IMR-90 (cell line): ENCODE results near the gene UGT1A10. TPM values are rescaled to one million over a fixed set of nuclear protein-coding genes. Genes with fewer than 3 reads are reported as not detected.

Source experiments
- ATAC-seq: fragments of 200-7000 bp; cut with Tn5 transposase; 2 replicates; pipeline ENCODE4 v1.9.1; 2020; ENCODE audit warnings: low read depth, mild to moderate bottlenecking, moderate library complexity
- BruUV-seq: library from RNA; stranded (reverse); fragments of 400-500 nt; replicated peaks from 2 replicates; lab custom pipeline; 2021; lab: Mats Ljungman, UMichigan
- CTCF ChIA-PET: fragments of 300-600 bp; formaldehyde crosslinking; extraction: SDS; loops from one replicate; lab custom pipeline; 2021; ENCODE audit warnings: antibody characterized with exemption; lab: Yijun Ruan, JAX
- POLR2A ChIA-PET: fragments of 300-600 bp; sonication (Branson Sonifier 250); formaldehyde crosslinking; loops from one replicate; lab custom pipeline; 2022; ENCODE audit warnings: antibody characterized with exemption; ENCODE audit not compliant: unreplicated experiment; lab: Charles Lee
- DNase-seq: peaks from one replicate; pipeline ENCODE4 v3.0.0; 2013
- H2AFZ ChIP-seq: replicated peaks from 2 replicates; pipeline ENCODE3; 2013; ENCODE audit warnings: low read length, mild to moderate bottlenecking; ENCODE audit not compliant: poor library complexity
- H2AK5ac ChIP-seq: 2 replicates; pipeline ENCODE4 v1.6.1; 2013; ENCODE audit warnings: low read depth, low read length, inconsistent platforms
- H2AK9ac ChIP-seq: replicated peaks from 2 replicates; pipeline ENCODE3; 2013; ENCODE audit warnings: mild to moderate bottlenecking, low read depth, low read length, moderate library complexity; ENCODE audit not compliant: poor library complexity
- H2BK120ac ChIP-seq: 2 replicates; pipeline ENCODE4 v1.6.1; 2013; ENCODE audit warnings: low read depth, low read length, inconsistent platforms
- H2BK15ac ChIP-seq: 3 replicates; pipeline ENCODE4 v1.6.1; 2013; ENCODE audit warnings: low read depth, low read length, inconsistent platforms
- H2BK20ac ChIP-seq: 2 replicates; pipeline ENCODE4 v1.6.1; 2013; ENCODE audit warnings: low read depth, mild to moderate bottlenecking, inconsistent platforms, low read length, moderate library complexity
- H2BK5ac ChIP-seq: 2 replicates; pipeline ENCODE4 v1.6.1; 2013; ENCODE audit warnings: mild to moderate bottlenecking, low read depth, low read length, inconsistent platforms; ENCODE audit not compliant: poor library complexity, severe bottlenecking
- H3K14ac ChIP-seq: replicated peaks from 2 replicates; pipeline ENCODE4 v1.6.1; 2013; ENCODE audit warnings: low read depth, low read length, inconsistent platforms
- H3K18ac ChIP-seq: 2 replicates; pipeline ENCODE4 v1.6.1; 2013; ENCODE audit warnings: low read depth, low read length, control low read depth
- H3K23ac ChIP-seq: 2 replicates; pipeline ENCODE4 v1.6.1; 2013; ENCODE audit warnings: low read depth, low read length, inconsistent platforms
- H3K27ac ChIP-seq: 2 replicates; pipeline ENCODE4 v1.5.1; 2013; ENCODE audit warnings: mild to moderate bottlenecking, control low read depth, low read length; ENCODE audit not compliant: insufficient read depth
- H3K27me3 ChIP-seq: 2 replicates; pipeline ENCODE4 v1.6.1; 2013; ENCODE audit warnings: low read length; ENCODE audit not compliant: control insufficient read depth, insufficient read depth
- H3K36me3 ChIP-seq: 2 replicates; pipeline ENCODE4 v1.6.1; 2013; ENCODE audit warnings: low read length, mixed read lengths; ENCODE audit not compliant: control insufficient read depth, insufficient read depth
- H3K4ac ChIP-seq: 2 replicates; pipeline ENCODE4 v1.6.1; 2013; ENCODE audit warnings: low read depth, low read length, inconsistent platforms
- H3K4me1 ChIP-seq: 2 replicates; pipeline ENCODE4 v1.6.1; 2013; ENCODE audit warnings: low read length, mixed read lengths; ENCODE audit not compliant: control insufficient read depth, insufficient read depth
- H3K4me2 ChIP-seq: 2 replicates; pipeline ENCODE4 v1.6.1; 2013; ENCODE audit warnings: low read depth, mild to moderate bottlenecking, control low read depth, low read length, moderate library complexity
- H3K4me3 ChIP-seq: 2 replicates; pipeline ENCODE4 v1.5.1; 2013; ENCODE audit warnings: low read depth, mild to moderate bottlenecking, control low read depth, low read length, moderate library complexity; ENCODE audit not compliant: insufficient read depth
- H3K56ac ChIP-seq: 2 replicates; pipeline ENCODE4 v1.6.1; 2013; ENCODE audit warnings: low read length, inconsistent platforms; ENCODE audit not compliant: insufficient read depth; ENCODE audit errors: extremely low read depth
- H3K79me1 ChIP-seq, 2 experiments: 2 replicates each; pipeline ENCODE4 v1.6.1; 2013; ENCODE audit warnings: low read length in 2 of 2, inconsistent platforms in 1 of 2, low read depth in 1 of 2
- H3K9ac ChIP-seq: 2 replicates; pipeline ENCODE4 v1.6.1; 2013; ENCODE audit warnings: low read depth, low read length, control low read depth
- H3K9me1 ChIP-seq: 2 replicates; pipeline ENCODE4 v1.6.1; 2013; ENCODE audit warnings: low read length, inconsistent platforms; ENCODE audit not compliant: insufficient read depth
- H3K9me3 ChIP-seq: 2 replicates; pipeline ENCODE4 v1.6.1; 2013; ENCODE audit warnings: low read length; ENCODE audit not compliant: control insufficient read depth, insufficient read depth
- H4K20me1 ChIP-seq: 2 replicates; pipeline ENCODE4 v1.6.1; 2013; ENCODE audit warnings: low read length, inconsistent platforms; ENCODE audit not compliant: insufficient read depth
- H4K5ac ChIP-seq: 2 replicates; pipeline ENCODE4 v1.6.1; 2013; ENCODE audit warnings: mild to moderate bottlenecking, low read depth, low read length, control low read depth
- H4K8ac ChIP-seq, 2 experiments: 2 replicates each; pipeline ENCODE4 v1.6.1; 2013; ENCODE audit warnings: low read depth in 2 of 2, low read length in 2 of 2, control low read depth in 1 of 2, inconsistent platforms in 1 of 2
- H4K91ac ChIP-seq: 2 replicates; pipeline ENCODE4 v1.6.1; 2013; ENCODE audit warnings: low read depth, low read length, inconsistent platforms; ENCODE audit not compliant: insufficient read depth
- ELK1 ChIP-seq: fragments of 150-350 bp; IDR thresholded peaks from 2 replicates; pipeline ENCODE4 v1.6.1; 2016; ENCODE audit warnings: low read depth, mild to moderate bottlenecking, low read length, moderate library complexity, borderline replicate concordance
- NFE2L2 ChIP-seq: fragments of 150-350 bp; IDR thresholded peaks from 2 replicates; pipeline ENCODE4 v1.6.1; 2016; ENCODE audit warnings: low read depth, mild to moderate bottlenecking, low read length
- WGBS, 2 experiments: methylation state at CpG; one replicate each; pipeline versions ENCODE4 v1.1.5 to v1.1.7; 2013; ENCODE audit warnings: missing lambda C conversion rate in 2 of 2; ENCODE audit not compliant: insufficient read length in 1 of 2; ENCODE audit errors: extremely low coverage in 2 of 2; 5-methylcytosine and 5-hydroxymethylcytosine counted together
- dilution Hi-C: fragments of 300-500 bp; cut with HindIII; formaldehyde crosslinking; loops from one replicate; pipeline ENCODE4 v1.14.3; 2018; ENCODE audit warnings: low sequenced_read_pairs; ENCODE audit not compliant: unreplicated experiment
- in situ Hi-C: fragments of 300-500 bp; cut with MboI; formaldehyde crosslinking; loops from 3 replicates; pipeline ENCODE4 v1.14.3; 2019; ENCODE audit warnings: low sequenced_read_pairs, inconsistent platforms, mixed read lengths
- intact Hi-C: fragments of 100-400 bp; cut with micrococcal nuclease; formaldehyde crosslinking; loops from 2 replicates; pipeline ENCODE4 v1.10.0; 2022
- polyA plus RNA-seq, 3 experiments: library from polyadenylated mRNA; depleted of rRNA; stranded (reverse); fragments of >200 nt; gene quantifications; 2 replicates each; pipeline ENCODE4 v1.2.3, GENCODE V29; 2012; ENCODE audit warnings: low replicate concordance in 1 of 3
- total RNA-seq: library from RNA; depleted of rRNA; stranded (reverse); fragments of >200 nt; gene quantifications from 2 replicates; pipeline ENCODE4 v1.2.3, GENCODE V29; 2012

UGT1A10 gene
- total and polyA plus RNA-seq, 2 of the 4 experiments (the other 2 are of a cell fraction), result not detected

GRCh38 chr2:233792720-233793119 is 156.5 kb downstream of the UGT1A10 start:
- no peak overlapping the region for H3K56ac ChIP-seq
- H3K36me3 ChIP-seq, result no peaks in the 10 kb centered on the region
- in situ Hi-C loops, result no loop called here
- no peak overlapping the region for H2BK15ac ChIP-seq
- BruUV-seq, result no TSS peak
- no peak overlapping the region for H4K8ac ChIP-seq
- no peak overlapping the region for H3K4me3 ChIP-seq
- ChIA-PET CTCF (no interaction called here), POLR2A (no interaction called here)
- no peak overlapping the region for H4K5ac ChIP-seq
- peaks cover 8% of the 10 kb centered on the region for H3K27me3 ChIP-seq
- H3K4me1 ChIP-seq, result no peaks in the 10 kb centered on the region
- TF ChIP-seq ELK1 (no peak), NFE2L2 (no peak)
- H2AK9ac ChIP-seq, result no peak overlapping the region
- H4K20me1 ChIP-seq, result no peaks in the 10 kb centered on the region
- H3K4me2 ChIP-seq, result no peak overlapping the region
- no peak overlapping the region for H3K4ac ChIP-seq
- no peak overlapping the region for H2BK20ac ChIP-seq
- H4K91ac ChIP-seq, result no peak overlapping the region
- H2AK5ac ChIP-seq, result no peak overlapping the region
- H3K27ac ChIP-seq, result no peak overlapping the region
- no peak overlapping the region for H3K18ac ChIP-seq
- dilution Hi-C loops, result no loop called here
- intact Hi-C loops, result no loop called here
- H3K14ac ChIP-seq, result no peak overlapping the region
- no peaks in the 10 kb centered on the region for H3K9me1 ChIP-seq
- no peak overlapping the region for H2BK5ac ChIP-seq
- no peaks in the 10 kb centered on the region for H3K79me1 ChIP-seq
- no peak overlapping the region for H3K9ac ChIP-seq
- no peaks in the 10 kb centered on the region for H3K9me3 ChIP-seq
- WGBS, 2 experiments, result 65% methylated on average over 6 of the region's 7 CpGs; no CpG with 5 or more reads in 1 of the 2 experiments
- ATAC-seq (no peak), DNase-seq (no peak)
- H2AFZ ChIP-seq, result no peak overlapping the region
- no peak overlapping the region for H2BK120ac ChIP-seq
- H3K23ac ChIP-seq, result no peak overlapping the region
